Measurements from ENCODE around the gene PLXNB1. TPM values are rescaled to one million over a fixed set of nuclear protein-coding genes. Genes with fewer than 3 reads are reported as not detected.

PLXNB1 gene
- total RNA-seq, 1 experiment from 2014 or later: 35.6 TPM

DNA sequence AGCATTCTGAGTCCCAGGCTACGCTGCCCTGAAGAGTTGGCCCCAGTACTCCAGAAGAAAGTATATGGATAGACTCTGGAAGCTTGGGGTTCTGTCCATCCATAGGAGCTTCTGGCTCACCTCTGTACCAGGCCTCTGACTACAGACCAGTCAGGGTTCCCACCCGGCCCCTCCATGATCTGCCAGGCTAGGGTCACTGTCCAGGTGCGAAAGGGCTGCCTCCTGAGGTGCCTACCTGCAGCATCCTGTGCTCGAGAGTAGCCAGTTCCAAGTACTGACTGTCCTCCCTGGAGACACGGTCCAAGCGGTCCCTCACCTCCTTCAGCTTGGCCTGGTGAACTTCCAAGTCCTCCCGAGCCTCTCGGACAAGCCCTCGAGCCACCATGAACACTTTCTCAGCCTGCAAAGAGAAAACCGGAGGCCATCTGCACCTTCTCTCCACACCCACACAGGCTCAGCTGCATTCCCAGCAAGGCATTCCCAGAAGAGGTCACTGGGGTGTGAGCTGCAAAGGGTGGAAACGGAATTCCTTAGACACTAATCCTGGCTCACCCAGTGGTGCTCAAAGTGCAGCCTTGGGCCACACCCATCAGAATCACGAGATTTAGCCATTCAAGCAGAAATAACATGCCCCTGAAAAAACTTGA is 3.7 kb upstream of the PLXNB1 start:
- ATAC-seq (peak; percentile 23; the same call in 1 of the 2 replicates), DNase-seq (ENCODE audit: low read depth, low spot score) (no peak)
- BruUV-seq (replicated peaks): TSS peak; percentile 35
- no peaks in the 10 kb centered on the region for H3K27me3 ChIP-seq (ENCODE audit: insufficient read depth, low read length)
- intact Hi-C loops (cut with micrococcal nuclease): no loop called here
- ChIA-PET RAD21 (ENCODE audit: low non-redundant PET in 1 of 2, low total read pairs in 2 of 2, uncharacterized antibody in 2 of 2, unreplicated experiment in 2 of 2) (interaction anchor here (0.7 to 3.0 kb wide), 3 partner anchors 32 to 67 kb away, joined by 3 to 23 read pairs (median 13); no protein-coding TSS in a partner anchor), CTCF (interaction anchor here (0.6 to 6.4 kb wide), 6 partner anchors 32 to 240 kb away, joined by 3 to 386 read pairs (median 4); no protein-coding TSS in a partner anchor), POLR2A (interaction anchor here (1.2 kb wide), 1 partner anchor 13 kb away, joined by 4 read pairs; the partner anchor contains the start of gene ATRIP)
- peaks cover 48 to 70% of the 10 kb centered on the region in 2 experiments for H3K4me1 ChIP-seq (ENCODE audit: control insufficient read depth in 1 of 2, insufficient read depth in 2 of 2, low read length in 2 of 2)
- H3K36me3 ChIP-seq (ENCODE audit: control insufficient read depth in 1 of 2, insufficient read depth in 2 of 2, low read length in 2 of 2): peaks cover 0 to 17% of the 10 kb centered on the region in 2 experiments; a peak in 1 of 4 replicates
- peak overlapping the region; percentile 79 for H3K4me2 ChIP-seq (ENCODE audit: low read length)
- peak overlapping the region; percentile 62 for H3K27ac ChIP-seq (ENCODE audit: low read depth, low read length)
- H3K9me3 ChIP-seq (ENCODE audit: control insufficient read depth in 1 of 2, insufficient read depth in 1 of 2, low read depth in 1 of 2, low read length in 2 of 2): no peaks in the 10 kb centered on the region
- H3K9ac ChIP-seq (ENCODE audit: low read length): peak overlapping the region; percentile 55
- no peak overlapping the region for H2AFZ ChIP-seq (ENCODE audit: low read depth, low read length, poor library complexity, severe bottlenecking)
- peaks cover 14% of the 10 kb centered on the region; the same call in 1 of the 2 replicates for H3K79me2 ChIP-seq (ENCODE audit: insufficient read depth, low read length)
- no peaks in the 10 kb centered on the region for H3K9me2 ChIP-seq (ENCODE audit: insufficient read depth)
- no peaks in the 10 kb centered on the region for H4K20me1 ChIP-seq (ENCODE audit: insufficient read depth)
- H3K4me3 ChIP-seq (replicated peaks in 1 of 2; ENCODE audit: low read depth in 1 of 2, low read length in 2 of 2): peak overlapping the region in 1 of 2 experiments; percentile 46; a peak in 2 of 4 replicates
- TF ChIP-seq ELF1 (IDR thresholded peaks at IDR 0.05; ENCODE audit: borderline replicate concordance, low read depth) (no peak), POLR2A (IDR thresholded peaks at IDR 0.05; ENCODE audit: borderline replicate concordance, extremely low read depth, insufficient read depth, insufficient read length) (no peak), JUND (IDR thresholded peaks at IDR 0.05) (no peak), SIN3A (IDR thresholded peaks at IDR 0.05; ENCODE audit: low read depth) (no peak), SP1 (IDR thresholded peaks at IDR 0.05; ENCODE audit: low read depth) (no peak), FOSL1 (IDR thresholded peaks at IDR 0.05; ENCODE audit: low read depth) (no peak), CBX3 (IDR thresholded peaks at IDR 0.05; ENCODE audit: low read depth) (no peak), ZBTB33 (IDR thresholded peaks at IDR 0.05; ENCODE audit: extremely low read depth, insufficient replicate concordance, low read length) (no peak)
- TF ChIP-seq, protein P1, sequence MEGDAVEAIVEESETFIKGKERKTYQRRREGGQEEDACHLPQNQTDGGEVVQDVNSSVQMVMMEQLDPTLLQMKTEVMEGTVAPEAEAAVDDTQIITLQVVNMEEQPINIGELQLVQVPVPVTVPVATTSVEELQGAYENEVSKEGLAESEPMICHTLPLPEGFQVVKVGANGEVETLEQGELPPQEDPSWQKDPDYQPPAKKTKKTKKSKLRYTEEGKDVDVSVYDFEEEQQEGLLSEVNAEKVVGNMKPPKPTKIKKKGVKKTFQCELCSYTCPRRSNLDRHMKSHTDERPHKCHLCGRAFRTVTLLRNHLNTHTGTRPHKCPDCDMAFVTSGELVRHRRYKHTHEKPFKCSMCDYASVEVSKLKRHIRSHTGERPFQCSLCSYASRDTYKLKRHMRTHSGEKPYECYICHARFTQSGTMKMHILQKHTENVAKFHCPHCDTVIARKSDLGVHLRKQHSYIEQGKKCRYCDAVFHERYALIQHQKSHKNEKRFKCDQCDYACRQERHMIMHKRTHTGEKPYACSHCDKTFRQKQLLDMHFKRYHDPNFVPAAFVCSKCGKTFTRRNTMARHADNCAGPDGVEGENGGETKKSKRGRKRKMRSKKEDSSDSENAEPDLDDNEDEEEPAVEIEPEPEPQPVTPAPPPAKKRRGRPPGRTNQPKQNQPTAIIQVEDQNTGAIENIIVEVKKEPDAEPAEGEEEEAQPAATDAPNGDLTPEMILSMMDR (IDR thresholded peaks at IDR 0.05 in 2 of 3, conservative IDR thresholded peaks at IDR 0.05 in 1 of 3; ENCODE audit: borderline replicate concordance in 1 of 3, insufficient read depth in 1 of 3, low read depth in 2 of 3, low read length in 2 of 3): no peak
